HG02623 (cell line): ENCODE measurements around the gene GRK1.
"Not testable (repeated sequence)": the region's sequence is repeated elsewhere in the genome, so short reads cannot be mapped to it uniquely, and the experiment has no call there.

ENCODE experiments used
- ATAC-seq: cut with Tn5 transposase; IDR thresholded peaks from one replicate; pipeline ENCODE4 v1.9.1; 2021; ENCODE audit warnings: moderate library complexity; ENCODE audit not compliant: unreplicated experiment

Gene GRK1

GRCh38 chr13:113666951-113667701 is at the start of gene GRK1:
TSS of gene GRK1 (plus strand) at chr13:113667219. CDS start at chr13:113667387, 168 bp downstream.
- ATAC-seq, result no peak

GRCh38 chr13:113617961-113618360 is 49.1 kb upstream of the GRK1 start:
- no peak for ATAC-seq

GRCh38 chr13:113618455-113618854 is 48.6 kb upstream of the GRK1 start:
- no peak for ATAC-seq

- no peak for ATAC-seq
These were observed 46.8 kb upstream of the GRK1 start for GRCh38 chr13:113620036-113620796.

- ATAC-seq, result no peak
These were observed 46.0 kb upstream of the GRK1 start for GRCh38 chr13:113621046-113621445.

- not testable (repeated sequence) for ATAC-seq
These were observed 45.5 kb upstream of the GRK1 start for GRCh38 chr13:113621498-113621897.

- ATAC-seq, result not testable (repeated sequence)
These were observed 45.0 kb upstream of the GRK1 start for GRCh38 chr13:113621986-113622550.

GRCh38 chr13:113622791-113623490 is 44.1 kb upstream of the GRK1 start:
- ATAC-seq, result no peak

- ATAC-seq, result no peak
These were observed 43.4 kb upstream of the GRK1 start for GRCh38 chr13:113623491-113624234.

- ATAC-seq, result no peak
These were observed 42.8 kb upstream of the GRK1 start for GRCh38 chr13:113624235-113624587.

- ATAC-seq, result not testable (repeated sequence)
These were observed 42.2 kb upstream of the GRK1 start for GRCh38 chr13:113624640-113625304.

- no peak for ATAC-seq
These were observed 40.9 kb upstream of the GRK1 start for GRCh38 chr13:113625965-113626721.

GRCh38 chr13:113627136-113627535 is 39.9 kb upstream of the GRK1 start:
- ATAC-seq, result no peak

GRCh38 chr13:113628291-113629270 is 38.4 kb upstream of the GRK1 start:
- ATAC-seq, result no peak

- no peak for ATAC-seq
These were observed 37.2 kb upstream of the GRK1 start for GRCh38 chr13:113629866-113630265.

- ATAC-seq, result no peak
These were observed 36.7 kb upstream of the GRK1 start for GRCh38 chr13:113630296-113630695.

GRCh38 chr13:113630804-113631203 is 36.2 kb upstream of the GRK1 start:
- no peak for ATAC-seq
